Cardiac muscle cell (in vitro differentiated cells and primary cell): ENCODE results near the gene TBC1D5. TPM values are rescaled to one million over a fixed set of nuclear protein-coding genes. Genes with fewer than 3 reads are reported as not detected.

Experiments
- DNase-seq, 2 donors: peaks; one replicate each; pipeline versions ENCODE4 v3.0.0 to v3.0.0-alpha.2; 2010 to 2017; ENCODE audit warnings: low read depth in 1 of 2, low spot score in 1 of 2
- H3K27ac ChIP-seq: fragments of 200-600 bp; sonication (generic); 2 replicates; pipeline ENCODE4 v1.5.1; 2016
- H3K27me3 ChIP-seq: fragments of 200-600 bp; sonication (generic); 2 replicates; pipeline ENCODE4 v1.6.0; 2016; ENCODE audit warnings: control low read depth
- H3K36me3 ChIP-seq: fragments of 200-600 bp; sonication (generic); 2 replicates; pipeline ENCODE4 v1.5.1; 2016; ENCODE audit warnings: control low read depth
- H3K4me1 ChIP-seq: fragments of 200-600 bp; sonication (generic); 2 replicates; pipeline ENCODE4 v1.8.1; 2017; ENCODE audit warnings: low read depth, mild to moderate bottlenecking, mixed run types
- H3K4me3 ChIP-seq: fragments of 200-600 bp; sonication (generic); 2 replicates; pipeline ENCODE4 v1.5.1; 2016; ENCODE audit warnings: mild to moderate bottlenecking
- H3K9me3 ChIP-seq: fragments of 200-600 bp; sonication (generic); 2 replicates; pipeline ENCODE4 v1.5.1; 2017; ENCODE audit warnings: low read depth, mild to moderate bottlenecking, control low read depth
- polyA plus RNA-seq: library from polyadenylated mRNA; unstranded; fragments of >200 nt; fragmentation: Nextera tagmentation; extraction: Ambion mirVana; gene quantifications from 2 replicates; pipeline ENCODE4 v1.2.1, GENCODE V29; 2016
- total RNA-seq: library from RNA; depleted of rRNA; stranded (reverse); fragments of >200 nt; gene quantifications from 2 replicates; pipeline ENCODE4 v1.2.3, GENCODE V29; 2016
- TF ChIP-seq, protein P1 (sequence below): IDR thresholded peaks from 2 replicates; pipeline ENCODE4 v1.5.1; 2012; ENCODE audit warnings: low read depth, mild to moderate bottlenecking, low read length

Gene TBC1D5
- total and polyA plus RNA-seq, 2 experiments from 2014 or later, result 34.5 to 66.6 TPM

DNA sequence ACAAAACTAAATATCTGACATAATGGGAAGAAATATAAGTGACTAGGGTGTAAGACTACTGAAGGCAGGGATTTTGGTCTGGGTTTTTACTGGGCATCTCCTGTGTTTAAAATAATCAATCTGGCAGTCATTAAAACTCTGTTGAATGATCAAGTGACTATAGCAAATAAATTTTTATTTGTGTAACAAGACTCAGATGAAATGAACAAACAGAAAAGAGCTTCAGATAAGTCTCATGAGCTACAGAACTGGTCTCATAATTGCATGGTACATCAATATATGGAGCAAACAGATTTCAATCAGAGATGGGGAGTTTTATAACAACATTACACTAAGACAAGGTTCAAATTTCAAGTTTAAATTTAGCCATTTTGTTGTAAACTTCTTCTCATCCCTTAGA is 485.2 kb downstream of the TBC1D5 start:
- no peak for DNase-seq
- Histone ChIP-seq H3K4me1 (no peaks in the 10 kb centered on the region), H3K9me3 (no peaks in the 10 kb centered on the region), H3K4me3 (no peak overlapping the region), H3K27me3 (no peaks in the 10 kb centered on the region), H3K27ac (no peak overlapping the region), H3K36me3 (no peaks in the 10 kb centered on the region)
- TF ChIP-seq, protein P1, sequence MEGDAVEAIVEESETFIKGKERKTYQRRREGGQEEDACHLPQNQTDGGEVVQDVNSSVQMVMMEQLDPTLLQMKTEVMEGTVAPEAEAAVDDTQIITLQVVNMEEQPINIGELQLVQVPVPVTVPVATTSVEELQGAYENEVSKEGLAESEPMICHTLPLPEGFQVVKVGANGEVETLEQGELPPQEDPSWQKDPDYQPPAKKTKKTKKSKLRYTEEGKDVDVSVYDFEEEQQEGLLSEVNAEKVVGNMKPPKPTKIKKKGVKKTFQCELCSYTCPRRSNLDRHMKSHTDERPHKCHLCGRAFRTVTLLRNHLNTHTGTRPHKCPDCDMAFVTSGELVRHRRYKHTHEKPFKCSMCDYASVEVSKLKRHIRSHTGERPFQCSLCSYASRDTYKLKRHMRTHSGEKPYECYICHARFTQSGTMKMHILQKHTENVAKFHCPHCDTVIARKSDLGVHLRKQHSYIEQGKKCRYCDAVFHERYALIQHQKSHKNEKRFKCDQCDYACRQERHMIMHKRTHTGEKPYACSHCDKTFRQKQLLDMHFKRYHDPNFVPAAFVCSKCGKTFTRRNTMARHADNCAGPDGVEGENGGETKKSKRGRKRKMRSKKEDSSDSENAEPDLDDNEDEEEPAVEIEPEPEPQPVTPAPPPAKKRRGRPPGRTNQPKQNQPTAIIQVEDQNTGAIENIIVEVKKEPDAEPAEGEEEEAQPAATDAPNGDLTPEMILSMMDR, result no peak

DNA sequence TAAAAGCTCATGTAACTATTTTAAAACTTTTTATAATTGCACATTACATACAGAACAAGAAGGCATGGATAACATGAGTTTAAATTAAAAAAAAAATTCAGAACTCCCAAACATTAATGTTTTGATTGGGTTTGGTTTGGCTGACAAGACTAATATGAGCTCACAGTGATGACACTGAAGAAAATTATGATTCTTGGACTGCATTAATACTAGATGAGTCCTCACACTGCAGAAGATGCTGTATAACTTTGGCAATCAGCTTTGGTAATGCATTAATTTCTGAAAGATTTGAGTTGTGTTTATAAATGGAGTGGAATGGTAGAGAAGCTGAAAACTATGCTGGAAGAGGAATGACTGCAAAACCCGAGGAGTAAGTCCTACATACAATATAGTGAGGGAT is 498.8 kb downstream of the TBC1D5 start:
- TF ChIP-seq, protein P1, result no peak
- H3K9me3 ChIP-seq, result no peaks in the 10 kb centered on the region
- H3K27me3 ChIP-seq, result no peaks in the 10 kb centered on the region
- H3K4me1 ChIP-seq, result no peaks in the 10 kb centered on the region
- DNase-seq, result no peak
- no peak overlapping the region for H3K4me3 ChIP-seq
- no peaks in the 10 kb centered on the region for H3K36me3 ChIP-seq
- no peak overlapping the region for H3K27ac ChIP-seq

DNA sequence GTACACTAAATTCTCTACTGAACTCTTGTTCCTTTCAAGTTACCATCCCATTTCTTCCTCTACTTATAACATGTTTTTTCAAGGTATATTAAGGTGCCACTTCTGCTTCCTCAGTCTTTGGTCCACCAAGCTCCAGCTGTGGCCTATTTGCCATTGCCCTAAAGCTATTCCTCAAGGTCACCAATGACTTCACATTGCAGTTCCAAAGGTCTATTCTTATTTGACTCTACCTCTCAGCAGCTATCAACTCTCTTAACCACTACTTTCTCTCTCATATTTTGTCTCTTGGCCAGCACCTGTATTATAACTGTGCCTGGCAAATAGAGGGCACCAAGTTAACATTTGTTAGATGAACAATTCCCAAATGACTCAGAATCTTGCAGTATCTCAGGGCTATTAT is 503.0 kb downstream of the TBC1D5 start:
- no peak for DNase-seq
- Histone ChIP-seq H3K27ac (no peak overlapping the region), H3K36me3 (no peaks in the 10 kb centered on the region), H3K4me1 (peaks cover 32% of the 10 kb centered on the region), H3K27me3 (no peaks in the 10 kb centered on the region), H3K9me3 (no peaks in the 10 kb centered on the region), H3K4me3 (no peak overlapping the region)
- TF ChIP-seq, protein P1, result no peak

DNA sequence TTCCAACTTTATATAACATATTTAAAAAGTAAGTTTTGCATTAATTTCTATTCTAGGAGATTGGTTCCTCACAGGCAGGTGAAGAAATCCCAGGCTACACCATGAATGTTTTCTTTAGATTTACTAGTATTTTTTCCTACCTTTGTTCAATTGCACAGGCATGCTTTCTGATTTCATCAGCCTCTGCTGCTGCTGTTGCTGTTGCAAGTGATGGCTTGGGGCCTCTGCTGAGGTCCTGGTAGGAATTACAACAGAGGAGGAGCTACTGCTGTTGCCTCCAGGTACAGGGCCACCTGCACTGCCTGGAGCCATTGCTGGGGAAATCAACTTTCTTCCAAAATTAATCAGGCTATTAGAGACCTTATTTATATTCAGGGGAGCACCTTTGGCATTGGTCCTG is 504.4 kb downstream of the TBC1D5 start:
- Histone ChIP-seq H3K9me3 (no peaks in the 10 kb centered on the region), H3K27ac (no peak overlapping the region), H3K27me3 (no peaks in the 10 kb centered on the region), H3K4me3 (no peak overlapping the region), H3K36me3 (no peaks in the 10 kb centered on the region), H3K4me1 (peaks cover 43% of the 10 kb centered on the region)
- peak in 1 of 2 donors; percentile 20 for DNase-seq
- TF ChIP-seq, protein P1, result no peak

DNA sequence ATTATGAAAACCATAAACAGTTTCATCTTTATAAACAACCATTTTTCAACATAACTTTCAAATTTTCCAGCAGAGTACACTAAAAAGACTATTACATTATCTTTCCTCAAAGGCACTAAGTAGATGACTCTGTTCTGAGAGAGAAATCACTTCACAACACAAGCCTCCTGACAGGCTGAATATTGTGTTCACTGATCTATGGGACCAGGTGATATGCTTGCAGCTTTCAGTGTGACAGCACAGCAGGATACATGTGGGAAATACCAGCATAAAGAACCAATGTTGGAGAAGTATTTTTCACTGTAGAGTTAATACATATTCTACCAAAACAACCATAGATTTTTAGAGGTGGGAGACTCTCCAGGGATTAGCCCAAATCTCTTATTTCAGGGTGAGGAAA is 507.1 kb downstream of the TBC1D5 start:
- peak in 1 of 2 donors; percentile 8 for DNase-seq
- no peaks in the 10 kb centered on the region for H3K9me3 ChIP-seq
- TF ChIP-seq, protein P1, result no peak
- H3K27me3 ChIP-seq, result no peaks in the 10 kb centered on the region
- no peaks in the 10 kb centered on the region for H3K36me3 ChIP-seq
- peak overlapping the region; percentile 77 for H3K27ac ChIP-seq
- H3K4me3 ChIP-seq, result no peak overlapping the region
- peaks cover 56% of the 10 kb centered on the region for H3K4me1 ChIP-seq

DNA sequence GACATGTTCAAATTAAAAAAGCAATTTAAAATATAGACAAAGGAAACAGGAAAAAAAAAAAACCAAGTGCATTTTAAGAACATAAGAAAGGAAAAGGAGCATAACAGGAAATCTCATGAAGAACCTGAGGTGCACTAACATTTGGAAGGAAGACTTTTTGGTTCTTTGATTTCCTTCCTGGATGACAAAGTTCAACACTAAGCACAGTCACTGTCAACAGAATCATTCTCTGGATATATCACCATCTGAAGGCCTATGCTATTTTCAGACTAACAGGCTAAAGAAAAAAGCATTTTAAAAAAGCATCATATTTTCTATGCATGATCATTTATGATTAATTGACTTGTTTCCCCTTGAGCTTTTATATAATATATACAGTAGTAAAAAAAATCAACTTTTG is 508.0 kb downstream of the TBC1D5 start:
- TF ChIP-seq, protein P1, result no peak
- peaks cover 56% of the 10 kb centered on the region for H3K4me1 ChIP-seq
- peak overlapping the region; percentile 31 for H3K27ac ChIP-seq
- DNase-seq, result no peak
- no peak overlapping the region for H3K4me3 ChIP-seq
- H3K27me3 ChIP-seq, result no peaks in the 10 kb centered on the region
- no peaks in the 10 kb centered on the region for H3K36me3 ChIP-seq
- no peaks in the 10 kb centered on the region for H3K9me3 ChIP-seq
